Ovary (tissue), 3 donors: ENCODE results near the gene ABCF1.
A peak's percentile ranks its signal among the peaks of the same experiment; 100 is the strongest.

Experiments
- EP300 ChIP-seq: sonication (generic); formaldehyde crosslinking; IDR thresholded peaks from one replicate; pipeline ENCODE4 v1.6.1; 2017; ENCODE audit warnings: antibody characterized with exemption
- POLR2A ChIP-seq: fragments of 450-650 bp; IDR thresholded peaks from one replicate; pipeline ENCODE4 v1.6.1; 2017; ENCODE audit warnings: antibody characterized with exemption, mild to moderate bottlenecking, moderate library complexity
- TF ChIP-seq, protein P1 (sequence below), 3 donors: fragments of 450-650 bp in 2 of 3; fragments of 200-600 bp in 1 of 3; IDR thresholded peaks; one replicate each; pipeline versions ENCODE4 v1.5.1 to v1.8.0; 2016 to 2022; ENCODE audit warnings: antibody characterized with exemption in 3 of 3, mild to moderate bottlenecking in 1 of 3
- donor health status: DM: no; HTN: no; CAD: no.

DNA sequence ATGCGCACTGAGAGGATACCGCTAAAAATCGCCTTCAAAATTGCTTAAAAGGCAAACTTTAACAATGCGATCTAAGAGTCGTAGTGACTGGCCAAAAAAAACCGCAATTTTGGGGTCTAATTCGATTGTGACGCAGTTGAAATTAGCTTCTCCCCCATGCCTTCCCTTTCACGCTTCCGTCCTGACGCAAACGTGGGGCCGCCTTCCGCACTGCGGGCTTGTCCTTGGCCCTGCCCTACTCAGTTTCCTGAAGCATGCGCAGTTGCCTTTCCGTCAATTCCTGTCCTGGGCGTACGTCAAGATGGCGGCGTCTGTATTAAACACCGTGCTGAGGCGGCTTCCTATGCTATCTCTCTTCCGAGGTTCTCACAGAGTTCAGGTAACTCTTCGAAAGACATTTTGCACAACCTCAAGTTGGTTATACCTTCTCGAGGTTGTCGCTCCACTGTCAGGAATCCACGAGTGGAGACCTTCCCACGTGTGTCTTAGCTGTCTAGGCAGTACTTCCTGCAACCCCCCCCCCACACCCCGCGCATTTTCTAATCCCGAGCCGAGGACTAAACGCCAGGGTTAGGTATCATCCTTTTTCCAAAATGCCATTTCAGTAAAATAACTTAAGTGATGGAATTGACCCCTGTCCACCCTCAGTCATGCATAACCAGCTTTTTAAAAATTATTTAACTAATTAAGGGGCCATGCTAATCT is 46.5 kb downstream of the ABCF1 start, which contains the start of gene MRPS18B:
- TF ChIP-seq, protein P1, sequence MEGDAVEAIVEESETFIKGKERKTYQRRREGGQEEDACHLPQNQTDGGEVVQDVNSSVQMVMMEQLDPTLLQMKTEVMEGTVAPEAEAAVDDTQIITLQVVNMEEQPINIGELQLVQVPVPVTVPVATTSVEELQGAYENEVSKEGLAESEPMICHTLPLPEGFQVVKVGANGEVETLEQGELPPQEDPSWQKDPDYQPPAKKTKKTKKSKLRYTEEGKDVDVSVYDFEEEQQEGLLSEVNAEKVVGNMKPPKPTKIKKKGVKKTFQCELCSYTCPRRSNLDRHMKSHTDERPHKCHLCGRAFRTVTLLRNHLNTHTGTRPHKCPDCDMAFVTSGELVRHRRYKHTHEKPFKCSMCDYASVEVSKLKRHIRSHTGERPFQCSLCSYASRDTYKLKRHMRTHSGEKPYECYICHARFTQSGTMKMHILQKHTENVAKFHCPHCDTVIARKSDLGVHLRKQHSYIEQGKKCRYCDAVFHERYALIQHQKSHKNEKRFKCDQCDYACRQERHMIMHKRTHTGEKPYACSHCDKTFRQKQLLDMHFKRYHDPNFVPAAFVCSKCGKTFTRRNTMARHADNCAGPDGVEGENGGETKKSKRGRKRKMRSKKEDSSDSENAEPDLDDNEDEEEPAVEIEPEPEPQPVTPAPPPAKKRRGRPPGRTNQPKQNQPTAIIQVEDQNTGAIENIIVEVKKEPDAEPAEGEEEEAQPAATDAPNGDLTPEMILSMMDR (IDR thresholded peaks at IDR 0.05) = no peak
- TF ChIP-seq POLR2A (peak; percentile 95), EP300 (no peak)
